SK-N-MC (cell line): ENCODE measurements around the gene DENND6B.

Experiments used
- EZH2 ChIP-seq: fragments of 200-600 bp; sonication (generic); IDR thresholded peaks from one replicate; pipeline ENCODE4 v1.6.1; 2017; ENCODE audit warnings: antibody characterized with exemption
- POLR2AphosphoS5 ChIP-seq: IDR thresholded peaks from 2 replicates; pipeline ENCODE4 v1.6.1; 2012; ENCODE audit warnings: mild to moderate bottlenecking, low read depth, low read length, borderline replicate concordance

DNA sequence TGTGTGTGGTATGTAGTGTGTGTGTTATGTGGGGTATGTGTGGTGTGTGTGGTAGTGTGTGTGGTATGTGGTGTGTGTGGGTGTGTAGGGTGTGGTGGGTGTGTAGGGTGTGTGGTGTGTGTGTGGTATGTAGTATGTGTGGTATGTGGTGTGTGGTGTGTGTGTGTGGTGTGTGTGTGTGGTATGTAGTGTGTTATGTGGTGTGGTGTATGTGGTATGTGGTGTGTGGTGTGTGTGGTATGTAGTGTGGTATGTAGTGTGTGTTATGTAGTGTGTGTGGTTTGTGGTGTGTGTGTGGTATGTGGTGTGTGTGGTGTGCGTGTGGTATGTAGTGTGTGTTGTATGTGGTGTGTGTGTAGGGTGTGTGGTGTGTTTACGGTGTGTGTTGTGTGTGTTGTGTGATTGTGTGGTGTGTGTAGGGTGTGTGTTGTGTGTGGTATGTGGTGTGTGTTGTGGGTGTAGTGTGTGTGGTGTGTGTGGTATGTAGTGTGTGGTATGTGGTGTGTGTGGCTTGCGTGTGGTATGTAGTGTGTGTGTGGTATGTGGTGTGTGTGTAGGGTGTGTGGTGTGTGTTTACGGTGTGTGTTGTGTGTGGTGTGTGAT lies 12.1 kb upstream of the DENND6B start:
- TF ChIP-seq EZH2 (no peak), POLR2AphosphoS5 (no peak)
